Panc1 (cell line): Measurements from ENCODE around the gene C1orf167. TPM values are rescaled to one million over a fixed set of nuclear protein-coding genes. Genes with fewer than 3 reads are reported as not detected.

Experiments used
- ATAC-seq: fragments of 200-7000 bp; cut with Tn5 transposase; 2 replicates; pipeline ENCODE4 v1.9.1; 2020; ENCODE audit warnings: mild to moderate bottlenecking, moderate library complexity
- BruUV-seq: library from RNA; stranded (reverse); fragments of 400-500 nt; replicated peaks from 2 replicates; lab custom pipeline; 2021; lab: Mats Ljungman, UMichigan
- CTCF ChIA-PET: fragments of 300-600 bp; sonication (Branson Sonifier 250); formaldehyde crosslinking; loops from one replicate; lab custom pipeline; 2022; ENCODE audit warnings: antibody characterized with exemption; lab: Charles Lee
- POLR2A ChIA-PET: fragments of 300-600 bp; sonication (Branson Sonifier 250); formaldehyde crosslinking; loops from one replicate; lab custom pipeline; 2022; ENCODE audit warnings: antibody characterized with exemption; lab: Charles Lee
- DNase-seq: peaks from one replicate; pipeline ENCODE4 v3.0.0-alpha.2; 2010; ENCODE audit warnings: low read depth, low spot score
- H3K27ac ChIP-seq: 2 replicates; pipeline ENCODE4 v1.5.1; 2011; ENCODE audit warnings: mild to moderate bottlenecking, low read length, inconsistent platforms
- H3K27me3 ChIP-seq: fragments of 200-500 bp; sonication (Bioruptor generic); 2 replicates; pipeline ENCODE4 v1.6.0; 2014; ENCODE audit warnings: low read length, inconsistent platforms; ENCODE audit not compliant: control insufficient read depth, insufficient read depth
- H3K36me3 ChIP-seq: fragments of 200-500 bp; sonication (Bioruptor generic); 2 replicates; pipeline ENCODE4 v1.5.1; 2014; ENCODE audit warnings: inconsistent platforms, mild to moderate bottlenecking, low read length, moderate library complexity; ENCODE audit not compliant: control insufficient read depth, insufficient read depth
- H3K4me1 ChIP-seq: 2 replicates; pipeline ENCODE4 v1.5.1; 2011; ENCODE audit warnings: inconsistent platforms, mild to moderate bottlenecking, low read length, moderate library complexity; ENCODE audit not compliant: control insufficient read depth, insufficient read depth
- H3K4me3 ChIP-seq, 2 experiments: 2 replicates each; pipeline ENCODE4 v1.5.1; 2011 to 2012; ENCODE audit warnings: low read depth in 2 of 2, low read length in 2 of 2, mild to moderate bottlenecking in 2 of 2, inconsistent platforms in 1 of 2, moderate library complexity in 1 of 2
- H3K9me3 ChIP-seq: fragments of 200-500 bp; sonication (Bioruptor generic); 2 replicates; pipeline ENCODE4 v1.5.1; 2014; ENCODE audit warnings: low read depth, mild to moderate bottlenecking, inconsistent platforms, low read length, moderate library complexity; ENCODE audit not compliant: control insufficient read depth, insufficient read depth
- CTCF ChIP-seq: fragments of 450-650 bp; IDR thresholded peaks from 2 replicates; pipeline ENCODE4 v1.5.1; 2017; ENCODE audit warnings: mild to moderate bottlenecking
- POLR2AphosphoS5 ChIP-seq: IDR thresholded peaks from 2 replicates; pipeline ENCODE4 v1.6.1; 2012; ENCODE audit warnings: mild to moderate bottlenecking, low read depth, low read length, moderate library complexity
- REST ChIP-seq, 2 experiments: IDR thresholded peaks; 2 replicates each; pipeline ENCODE4 v1.6.1; 2011 to 2012; ENCODE audit warnings: low read depth in 2 of 2, control low read depth in 1 of 2, low read length in 1 of 2, mild to moderate bottlenecking in 1 of 2, moderate library complexity in 1 of 2; ENCODE audit not compliant: insufficient read depth in 1 of 2
- SIN3A ChIP-seq: IDR thresholded peaks from 2 replicates; pipeline ENCODE4 v1.6.1; 2012; ENCODE audit warnings: low read depth, mild to moderate bottlenecking, low read length, moderate library complexity, borderline replicate concordance; ENCODE audit not compliant: insufficient read depth
- TCF7L2 ChIP-seq: IDR thresholded peaks from 2 replicates; pipeline ENCODE4 v1.6.1; 2011; ENCODE audit warnings: mild to moderate bottlenecking, low read depth, low read length, inconsistent platforms
- in situ Hi-C: cut with HindIII; loops from 2 replicates; pipeline ENCODE4 v1.10.0; 2016; ENCODE audit warnings: low sequenced_read_pairs, low pct_unique_long_range_greater_than_20kb
- intact Hi-C: fragments of 100-400 bp; cut with micrococcal nuclease; formaldehyde crosslinking; loops from one replicate; pipeline ENCODE4 v1.10.0; 2022; ENCODE audit not compliant: unreplicated experiment
- total RNA-seq: library from RNA; stranded (reverse); gene quantifications from one replicate; pipeline ENCODE4 v1.2.1, GENCODE V29; 2021; ENCODE audit not compliant: unreplicated experiment

The C1orf167 gene
- total RNA-seq, 1 experiment from 2014 or later = not detected

GRCh38 chr1:11736746-11737639 lies 25.0 kb upstream of the C1orf167 start:
- peak overlapping the region; percentile 84 to 89 for H3K4me3 ChIP-seq
- POLR2A ChIA-PET = interaction anchor here (0.5 to 0.6 kb wide), 2 partner anchors 70 to 96 kb away, joined by 3 to 4 read pairs; no protein-coding TSS in a partner anchor
- no peak for TF ChIP-seq REST (IDR thresholded peaks at IDR 0.05; ENCODE audit: insufficient read depth in 1 of 2, low read depth in 2 of 2, low read length in 1 of 2)
- TF ChIP-seq TCF7L2 = no peak
- TF ChIP-seq CTCF = no peak
- TF ChIP-seq SIN3A = no peak
- TF ChIP-seq POLR2AphosphoS5 = no peak
- H3K4me1 ChIP-seq = peaks cover 12% of the 10 kb centered on the region
- BruUV-seq = no TSS peak
- no peak for ATAC-seq
- no peaks in the 10 kb centered on the region for H3K27me3 ChIP-seq
- no peak for DNase-seq
- H3K36me3 ChIP-seq = no peaks in the 10 kb centered on the region; the same call in 1 of the 2 replicates
- in situ Hi-C loops = no loop called here
- no peaks in the 10 kb centered on the region for H3K9me3 ChIP-seq
- CTCF ChIA-PET = interaction anchor here (0.5 kb wide), 1 partner anchor 20 kb away, joined by 3 read pairs; no protein-coding TSS in a partner anchor
- intact Hi-C loops = no loop called here
- H3K27ac ChIP-seq = peak overlapping the region; percentile 87

- TF ChIP-seq POLR2AphosphoS5 (no peak), CTCF (no peak)
- intact Hi-C loops = no loop called here
Observed at GRCh38 chr1:11738096-11738495, 23.9 kb upstream of the C1orf167 start.

More at GRCh38 chr1:11738096-11738495, 23.9 kb upstream of the C1orf167 start:
- ATAC-seq (no peak), DNase-seq (no peak)
- in situ Hi-C loops = no loop called here
- ChIA-PET CTCF (no interaction called here), POLR2A (no interaction called here)
- no peak overlapping the region for H3K27ac ChIP-seq
- no peak overlapping the region for H3K4me3 ChIP-seq
- H3K4me1 ChIP-seq = peaks cover 12% of the 10 kb centered on the region
- no peaks in the 10 kb centered on the region for H3K27me3 ChIP-seq
- no TSS peak for BruUV-seq
- no peaks in the 10 kb centered on the region for H3K9me3 ChIP-seq
- no peaks in the 10 kb centered on the region; the same call in 1 of the 2 replicates for H3K36me3 ChIP-seq
